ENCODE measurements around the gene IPO4. TPM values are rescaled to one million over a fixed set of nuclear protein-coding genes. Genes with fewer than 3 reads are reported as not detected.

The IPO4 gene
- total and polyA plus RNA-seq, 2 of the 13 experiments (the other 11 are each of a cell fraction or from before 2014, with no cell fraction given), result 39.0 to 179 TPM

Small RNA genes lying within 50 kb of the gene (microRNA-seq; reads per million reads assigned to microRNA genes)
- gene MIR7703, result not detected

Small RNA genes lying within 50 kb of the gene (small RNA-seq; reads per million reads assigned to genes)
- 0 reads per million in 3 experiments for gene AL136295.4 (ENCODE audit: insufficient read depth in 2 of 3, insufficient read length in 3 of 3, low read depth in 2 of 3, low replicate concordance in 1 of 3)
- gene CHMP4A (ENCODE audit: insufficient read depth in 2 of 3, insufficient read length in 3 of 3, low read depth in 2 of 3, low replicate concordance in 1 of 3), result 0 reads per million in 3 experiments
- gene IPO4 (ENCODE audit: insufficient read depth in 2 of 3, insufficient read length in 3 of 3, low read depth in 2 of 3, low replicate concordance in 1 of 3), result 0 to 0.33 (median 0) reads per million in 3 experiments
- gene IRF9 (ENCODE audit: insufficient read depth in 2 of 3, insufficient read length in 3 of 3, low read depth in 2 of 3, low replicate concordance in 1 of 3), result 0 reads per million in 3 experiments
- 0 reads per million in 3 experiments for gene MDP1 (ENCODE audit: insufficient read depth in 2 of 3, insufficient read length in 3 of 3, low read depth in 2 of 3, low replicate concordance in 1 of 3)
- gene RNA5SP383 (ENCODE audit: insufficient read depth in 2 of 3, insufficient read length in 3 of 3, low read depth in 2 of 3, low replicate concordance in 1 of 3), result 0 reads per million in 3 experiments

Other genes starting within 250 kb of the IPO4 start
Only the 30 nearest of the 34 such genes appear.
- 38.2 and 40.0 TPM in 2 replicates for gene DHRS4L2, start 199.9 kb downstream of the IPO4 start, total RNA-seq (2016; rRNA removed; fragmentation: Illumina TruSeq; extraction: Trizol)
- gene DHRS4L2, start 199.9 kb downstream of the IPO4 start, polyA plus RNA-seq (2011; rRNA removed), result 24.7 and 24.8 TPM in 2 replicates
- gene CARMIL3, start 136.8 kb downstream of the IPO4 start, total RNA-seq (2016; rRNA removed; fragmentation: Illumina TruSeq; extraction: Trizol), result 0.13 and 0.27 TPM in 2 replicates
- gene CARMIL3, start 136.8 kb downstream of the IPO4 start, polyA plus RNA-seq (2011; rRNA removed), result 0.55 and 0.85 TPM in 2 replicates
- gene CPNE6, start 117.3 kb downstream of the IPO4 start, total RNA-seq (2016; rRNA removed; fragmentation: Illumina TruSeq; extraction: Trizol), result not detected in 2 replicates
- 0.03 TPM in 1 of 2 replicates, not detected in the other for gene CPNE6, start 117.3 kb downstream of the IPO4 start, polyA plus RNA-seq (2011; rRNA removed)
- 118 and 129 TPM in 2 replicates for gene PCK2, start 94.5 kb downstream of the IPO4 start, total RNA-seq (2016; rRNA removed; fragmentation: Illumina TruSeq; extraction: Trizol)
- gene PCK2, start 94.5 kb downstream of the IPO4 start, polyA plus RNA-seq (2011; rRNA removed), result 272 and 316 TPM in 2 replicates
- gene DCAF11, start 74.0 kb downstream of the IPO4 start, total RNA-seq (2016; rRNA removed; fragmentation: Illumina TruSeq; extraction: Trizol), result 257 and 342 TPM in 2 replicates
- gene DCAF11, start 74.0 kb downstream of the IPO4 start, polyA plus RNA-seq (2011; rRNA removed), result 150 and 176 TPM in 2 replicates
- 4.7 and 5.2 TPM in 2 replicates for gene NRL, start 73.9 kb downstream of the IPO4 start, total RNA-seq (2016; rRNA removed; fragmentation: Illumina TruSeq; extraction: Trizol)
- 2.5 and 3.4 TPM in 2 replicates for gene NRL, start 73.9 kb downstream of the IPO4 start, polyA plus RNA-seq (2011; rRNA removed)
- 3.1 and 5.8 TPM in 2 replicates for gene FITM1, start 58.2 kb downstream of the IPO4 start, total RNA-seq (2016; rRNA removed; fragmentation: Illumina TruSeq; extraction: Trizol)
- gene FITM1, start 58.2 kb downstream of the IPO4 start, polyA plus RNA-seq (2011; rRNA removed), result 2.7 and 3.6 TPM in 2 replicates
- gene PSME1, start 52.6 kb downstream of the IPO4 start, total RNA-seq (2016; rRNA removed; fragmentation: Illumina TruSeq; extraction: Trizol), result 608 and 713 TPM in 2 replicates
- 144 and 159 TPM in 2 replicates for gene PSME1, start 52.6 kb downstream of the IPO4 start, polyA plus RNA-seq (2011; rRNA removed)
- gene EMC9, start 47.2 kb downstream of the IPO4 start, total RNA-seq (2016; rRNA removed; fragmentation: Illumina TruSeq; extraction: Trizol), result 71.2 and 78.7 TPM in 2 replicates
- gene EMC9, start 47.2 kb downstream of the IPO4 start, polyA plus RNA-seq (2011; rRNA removed), result 60.5 and 63.9 TPM in 2 replicates
- 716 and 834 TPM in 2 replicates for gene PSME2, start 42.2 kb downstream of the IPO4 start, total RNA-seq (2016; rRNA removed; fragmentation: Illumina TruSeq; extraction: Trizol)
- 332 and 362 TPM in 2 replicates for gene PSME2, start 42.2 kb downstream of the IPO4 start, polyA plus RNA-seq (2011; rRNA removed)
- 65.9 and 86.8 TPM in 2 replicates for gene RNF31, start 41.3 kb downstream of the IPO4 start, total RNA-seq (2016; rRNA removed; fragmentation: Illumina TruSeq; extraction: Trizol)
- gene RNF31, start 41.3 kb downstream of the IPO4 start, polyA plus RNA-seq (2011; rRNA removed), result 48.2 and 59.0 TPM in 2 replicates
- gene IRF9, start 27.6 kb downstream of the IPO4 start, total RNA-seq (2016; rRNA removed; fragmentation: Illumina TruSeq; extraction: Trizol), result 13.8 and 14.9 TPM in 2 replicates
- gene IRF9, start 27.6 kb downstream of the IPO4 start, polyA plus RNA-seq (2011; rRNA removed), result 49.7 and 60.9 TPM in 2 replicates
- 3.4 TPM in 1 of 2 replicates, not detected in the other for gene REC8, start 16.7 kb downstream of the IPO4 start, total RNA-seq (2016; rRNA removed; fragmentation: Illumina TruSeq; extraction: Trizol)
- 14.7 and 17.3 TPM in 2 replicates for gene REC8, start 16.7 kb downstream of the IPO4 start, polyA plus RNA-seq (2011; rRNA removed)
- 56.4 and 110 TPM in 2 replicates for gene TM9SF1, start 6.6 kb upstream of the IPO4 start, total RNA-seq (2016; rRNA removed; fragmentation: Illumina TruSeq; extraction: Trizol)
- gene TM9SF1, start 6.6 kb upstream of the IPO4 start, polyA plus RNA-seq (2011; rRNA removed), result 83.2 and 85.1 TPM in 2 replicates
- 0.44 TPM in 1 of 2 replicates, not detected in the other for gene TSSK4, start 16.9 kb upstream of the IPO4 start, total RNA-seq (2016; rRNA removed; fragmentation: Illumina TruSeq; extraction: Trizol)
- 0.08 and 0.14 TPM in 2 replicates for gene TSSK4, start 16.9 kb upstream of the IPO4 start, polyA plus RNA-seq (2011; rRNA removed)
- gene CHMP4A, start 24.7 kb upstream of the IPO4 start, total RNA-seq (2016; rRNA removed; fragmentation: Illumina TruSeq; extraction: Trizol), result 113 and 140 TPM in 2 replicates
- gene CHMP4A, start 24.7 kb upstream of the IPO4 start, polyA plus RNA-seq (2011; rRNA removed), result 80.8 and 83.6 TPM in 2 replicates
- 48.7 and 66.0 TPM in 2 replicates for gene MDP1, start 27.2 kb upstream of the IPO4 start, total RNA-seq (2016; rRNA removed; fragmentation: Illumina TruSeq; extraction: Trizol)
- 38.2 and 44.1 TPM in 2 replicates for gene MDP1, start 27.2 kb upstream of the IPO4 start, polyA plus RNA-seq (2011; rRNA removed)
- 713 and 818 TPM in 2 replicates for gene NEDD8, start 43.6 kb upstream of the IPO4 start, total RNA-seq (2016; rRNA removed; fragmentation: Illumina TruSeq; extraction: Trizol)
- 473 and 535 TPM in 2 replicates for gene NEDD8, start 43.6 kb upstream of the IPO4 start, polyA plus RNA-seq (2011; rRNA removed)
- 273 and 345 TPM in 2 replicates for gene GMPR2, start 44.1 kb upstream of the IPO4 start, total RNA-seq (2016; rRNA removed; fragmentation: Illumina TruSeq; extraction: Trizol)
- gene GMPR2, start 44.1 kb upstream of the IPO4 start, polyA plus RNA-seq (2011; rRNA removed), result 185 and 210 TPM in 2 replicates
- 73.5 and 73.7 TPM in 2 replicates for gene TINF2, start 53.8 kb upstream of the IPO4 start, total RNA-seq (2016; rRNA removed; fragmentation: Illumina TruSeq; extraction: Trizol)
- 52.0 and 59.8 TPM in 2 replicates for gene TINF2, start 53.8 kb upstream of the IPO4 start, polyA plus RNA-seq (2011; rRNA removed)
- 1.9 and 3.2 TPM in 2 replicates for gene TGM1, start 74.4 kb upstream of the IPO4 start, total RNA-seq (2016; rRNA removed; fragmentation: Illumina TruSeq; extraction: Trizol)
- 9.5 and 10.6 TPM in 2 replicates for gene TGM1, start 74.4 kb upstream of the IPO4 start, polyA plus RNA-seq (2011; rRNA removed)
- 31.2 and 57.9 TPM in 2 replicates for gene RABGGTA, start 82.8 kb upstream of the IPO4 start, total RNA-seq (2016; rRNA removed; fragmentation: Illumina TruSeq; extraction: Trizol)
- 90.8 and 111 TPM in 2 replicates for gene RABGGTA, start 82.8 kb upstream of the IPO4 start, polyA plus RNA-seq (2011; rRNA removed)
- 46.3 and 60.8 TPM in 2 replicates for gene DHRS1, start 111.0 kb upstream of the IPO4 start, total RNA-seq (2016; rRNA removed; fragmentation: Illumina TruSeq; extraction: Trizol)
- 49.8 and 52.2 TPM in 2 replicates for gene DHRS1, start 111.0 kb upstream of the IPO4 start, polyA plus RNA-seq (2011; rRNA removed)
- gene NOP9, start 111.0 kb upstream of the IPO4 start, total RNA-seq (2016; rRNA removed; fragmentation: Illumina TruSeq; extraction: Trizol), result 61.6 and 64.5 TPM in 2 replicates
- 24.5 and 33.8 TPM in 2 replicates for gene NOP9, start 111.0 kb upstream of the IPO4 start, polyA plus RNA-seq (2011; rRNA removed)
- 22.4 and 35.8 TPM in 2 replicates for gene CIDEB, start 119.2 kb upstream of the IPO4 start, total RNA-seq (2016; rRNA removed; fragmentation: Illumina TruSeq; extraction: Trizol)
- 110 and 143 TPM in 2 replicates for gene CIDEB, start 119.2 kb upstream of the IPO4 start, polyA plus RNA-seq (2011; rRNA removed)
- gene LTB4R2, start 121.3 kb upstream of the IPO4 start, total RNA-seq (2016; rRNA removed; fragmentation: Illumina TruSeq; extraction: Trizol), result 1.4 and 6.9 TPM in 2 replicates
- gene LTB4R2, start 121.3 kb upstream of the IPO4 start, polyA plus RNA-seq (2011; rRNA removed), result 3.9 and 6.1 TPM in 2 replicates
- gene LTB4R, start 122.7 kb upstream of the IPO4 start, total RNA-seq (2016; rRNA removed; fragmentation: Illumina TruSeq; extraction: Trizol), result 1.00 and 3.2 TPM in 2 replicates
- gene LTB4R, start 122.7 kb upstream of the IPO4 start, polyA plus RNA-seq (2011; rRNA removed), result 8.2 and 12.4 TPM in 2 replicates
- not detected in 2 replicates for gene ADCY4, start 146.3 kb upstream of the IPO4 start, total RNA-seq (2016; rRNA removed; fragmentation: Illumina TruSeq; extraction: Trizol)
- 0.03 TPM in 1 of 2 replicates, not detected in the other for gene ADCY4, start 146.3 kb upstream of the IPO4 start, polyA plus RNA-seq (2011; rRNA removed)
- gene RIPK3, start 151.2 kb upstream of the IPO4 start, total RNA-seq (2016; rRNA removed; fragmentation: Illumina TruSeq; extraction: Trizol), result not detected in 2 replicates
- gene RIPK3, start 151.2 kb upstream of the IPO4 start, polyA plus RNA-seq (2011; rRNA removed), result not detected in 2 replicates
- 0.04 TPM in 1 of 2 replicates, not detected in the other for gene NFATC4, start 179.4 kb upstream of the IPO4 start, total RNA-seq (2016; rRNA removed; fragmentation: Illumina TruSeq; extraction: Trizol)
- 0.15 and 0.24 TPM in 2 replicates for gene NFATC4, start 179.4 kb upstream of the IPO4 start, polyA plus RNA-seq (2011; rRNA removed)

All from HepG2 (cell line).